Muscle of leg (tissue), 11 donors: ENCODE results near the gene SLAMF9. TPM values are rescaled to one million over a fixed set of nuclear protein-coding genes. Genes with fewer than 3 reads are reported as not detected.

ENCODE experiments used
- DNase-seq: peaks from one replicate; pipeline ENCODE4 v3.0.0; 2013
- H3K27ac ChIP-seq: one replicate; pipeline ENCODE4 v1.5.1; 2013; ENCODE audit warnings: mild to moderate bottlenecking, low read length, control low read depth
- H3K27me3 ChIP-seq: one replicate; pipeline ENCODE4 v1.6.1; 2013; ENCODE audit warnings: low read length; ENCODE audit not compliant: control insufficient read depth, insufficient read depth
- H3K36me3 ChIP-seq: one replicate; pipeline ENCODE4 v1.6.1; 2013; ENCODE audit warnings: low read length; ENCODE audit not compliant: control insufficient read depth, insufficient read depth
- H3K4me1 ChIP-seq: one replicate; pipeline ENCODE4 v1.6.1; 2013; ENCODE audit warnings: low read length; ENCODE audit not compliant: control insufficient read depth, insufficient read depth
- H3K4me3 ChIP-seq: one replicate; pipeline ENCODE4 v1.5.1; 2013; ENCODE audit warnings: low read length, control low read depth
- H3K9me3 ChIP-seq: replicated peaks from 2 replicates; pipeline ENCODE4 v1.6.1; 2013; ENCODE audit warnings: low read depth, low read length; ENCODE audit not compliant: control insufficient read depth
- WGBS: methylation state at CpG from one replicate; pipeline ENCODE4 v1.1.5; 2013; ENCODE audit warnings: missing lambda C conversion rate; ENCODE audit not compliant: insufficient coverage; 5-methylcytosine and 5-hydroxymethylcytosine counted together
- polyA plus RNA-seq, 8 donors: library from polyadenylated mRNA; unstranded; fragments of 120-200 nt; gene quantifications; one replicate each; pipeline versions ENCODE4 v1.2.1 to v1.2.3, GENCODE V29; 2013; ENCODE audit warnings: inconsistent platforms in 1 of 8, low replicate concordance in 1 of 8; ENCODE audit not compliant: insufficient read length in 8 of 8, insufficient read depth in 1 of 8
- total RNA-seq: library from RNA; stranded (reverse); fragments of 120-200 nt; gene quantifications from one replicate; pipeline ENCODE4 v1.2.4, GENCODE V29; 2013

SLAMF9 gene
- total and polyA plus RNA-seq, 9 donors: not detected

- Histone ChIP-seq H3K4me1 (peaks cover 11% of the 10 kb centered on the region), H3K36me3 (no peaks in the 10 kb centered on the region), H3K27ac (no peak overlapping the region), H3K9me3 (no peaks in the 10 kb centered on the region), H3K4me3 (no peak overlapping the region), H3K27me3 (peaks cover 25% of the 10 kb centered on the region)
- WGBS: 67% methylated on average over 5 of the region's 6 CpGs
- DNase-seq: no peak
These were observed 4.9 kb downstream of the SLAMF9 start for GRCh38 chr1:159949123-159949522.

GRCh38 chr1:159947942-159948341 lies 6.1 kb downstream of the SLAMF9 start:
- H3K9me3 ChIP-seq: no peaks in the 10 kb centered on the region
- H3K4me3 ChIP-seq: no peak overlapping the region
- H3K4me1 ChIP-seq: peaks cover 11% of the 10 kb centered on the region
- peaks cover 22% of the 10 kb centered on the region for H3K27me3 ChIP-seq
- 40% methylated on average over 1 of the region's 1 CpG for WGBS
- DNase-seq: no peak
- no peaks in the 10 kb centered on the region for H3K36me3 ChIP-seq
- H3K27ac ChIP-seq: no peak overlapping the region

GRCh38 chr1:159946242-159947187 lies 7.5 kb downstream of the SLAMF9 start:
- H3K4me1 ChIP-seq: peaks cover 11% of the 10 kb centered on the region
- no peaks in the 10 kb centered on the region for H3K9me3 ChIP-seq
- DNase-seq: no peak
- H3K36me3 ChIP-seq: no peaks in the 10 kb centered on the region
- peaks cover 20% of the 10 kb centered on the region for H3K27me3 ChIP-seq
- H3K4me3 ChIP-seq: no peak overlapping the region
- H3K27ac ChIP-seq: no peak overlapping the region
- WGBS: 29% methylated on average over 7 of the region's 9 CpGs

- Histone ChIP-seq H3K27me3 (peaks cover 20% of the 10 kb centered on the region), H3K4me1 (peaks cover 11% of the 10 kb centered on the region), H3K27ac (no peak within 1 kb of the TSS), H3K9me3 (no peaks in the 10 kb centered on the region), H3K36me3 (no peaks in the 10 kb centered on the region), H3K4me3 (peak within 1 kb of the TSS; percentile 40)
- under 1% methylated on average over 44 of the region's 58 CpGs for WGBS
- peak; percentile 92 for DNase-seq
These were observed 8.4 kb downstream of the SLAMF9 start, which contains the start of gene IGSF9 for GRCh38 chr1:159945483-159946241. TSS of gene IGSF9 (minus strand) at chr1:159945613. CDS start at chr1:159943454, 2,159 bp downstream.

- no peaks in the 10 kb centered on the region for H3K9me3 ChIP-seq
- WGBS: 13% methylated on average over 11 of the region's 11 CpGs
- no peak for DNase-seq
These were observed 9.2 kb downstream of the SLAMF9 start for GRCh38 chr1:159944623-159945455.

GRCh38 chr1:159943908-159944622 lies 10.0 kb downstream of the SLAMF9 start:
- Histone ChIP-seq H3K27me3 (peaks cover 20% of the 10 kb centered on the region), H3K36me3 (no peaks in the 10 kb centered on the region), H3K4me1 (peaks cover 11% of the 10 kb centered on the region), H3K4me3 (no peak overlapping the region), H3K27ac (no peak overlapping the region), H3K9me3 (no peaks in the 10 kb centered on the region)
- 80% methylated on average over 5 of the region's 9 CpGs for WGBS
- no peak for DNase-seq

More at GRCh38 chr1:159944623-159945455, 9.2 kb downstream of the SLAMF9 start:
- Histone ChIP-seq H3K27me3 (peaks cover 20% of the 10 kb centered on the region), H3K4me3 (peak overlapping the region; percentile 40), H3K36me3 (no peaks in the 10 kb centered on the region), H3K4me1 (peaks cover 11% of the 10 kb centered on the region), H3K27ac (no peak overlapping the region)

- 42% methylated on average over 2 of the region's 5 CpGs for WGBS
- Histone ChIP-seq H3K9me3 (no peaks in the 10 kb centered on the region), H3K27me3 (peaks cover 20% of the 10 kb centered on the region), H3K27ac (no peak overlapping the region), H3K4me1 (peaks cover 12% of the 10 kb centered on the region), H3K4me3 (no peak overlapping the region), H3K36me3 (no peaks in the 10 kb centered on the region)
- DNase-seq: no peak
These were observed 10.8 kb downstream of the SLAMF9 start for GRCh38 chr1:159943278-159943640.

- no peak for DNase-seq
- no peaks in the 10 kb centered on the region for H3K36me3 ChIP-seq
- H3K4me1 ChIP-seq: peaks cover 16% of the 10 kb centered on the region
- H3K27ac ChIP-seq: no peak overlapping the region
- H3K9me3 ChIP-seq: no peaks in the 10 kb centered on the region
- H3K27me3 ChIP-seq: peaks cover 23% of the 10 kb centered on the region
- 75% methylated on average over 2 of the region's 15 CpGs for WGBS
- H3K4me3 ChIP-seq: no peak overlapping the region
These were observed 11.3 kb downstream of the SLAMF9 start for GRCh38 chr1:159942632-159943277.
